Activated T-cell treated with anti-CD3 and anti-CD28 coated beads, Interleukin-2, amount 50 U/mL, for 48 hours (primary cell): ENCODE data around the gene MRPL51.
"Not testable (repeated sequence)": the region's sequence is repeated elsewhere in the genome, so short reads cannot be mapped to it uniquely, and the experiment has no call there.

ENCODE experiments used
- DNase-seq, 2 experiments: peaks; one replicate each; pipeline ENCODE4 v3.0.0-alpha.2; 2020

The MRPL51 gene

GRCh38 chr12:6478416-6478815 lies 14.6 kb downstream of the MRPL51 start:
- DNase-seq, result no peak

- not testable (repeated sequence) for DNase-seq
Measured at GRCh38 chr12:6477601-6478377, 15.3 kb downstream of the MRPL51 start.

GRCh38 chr12:6476489-6476888 lies 16.6 kb downstream of the MRPL51 start:
- no peak for DNase-seq

DNA sequence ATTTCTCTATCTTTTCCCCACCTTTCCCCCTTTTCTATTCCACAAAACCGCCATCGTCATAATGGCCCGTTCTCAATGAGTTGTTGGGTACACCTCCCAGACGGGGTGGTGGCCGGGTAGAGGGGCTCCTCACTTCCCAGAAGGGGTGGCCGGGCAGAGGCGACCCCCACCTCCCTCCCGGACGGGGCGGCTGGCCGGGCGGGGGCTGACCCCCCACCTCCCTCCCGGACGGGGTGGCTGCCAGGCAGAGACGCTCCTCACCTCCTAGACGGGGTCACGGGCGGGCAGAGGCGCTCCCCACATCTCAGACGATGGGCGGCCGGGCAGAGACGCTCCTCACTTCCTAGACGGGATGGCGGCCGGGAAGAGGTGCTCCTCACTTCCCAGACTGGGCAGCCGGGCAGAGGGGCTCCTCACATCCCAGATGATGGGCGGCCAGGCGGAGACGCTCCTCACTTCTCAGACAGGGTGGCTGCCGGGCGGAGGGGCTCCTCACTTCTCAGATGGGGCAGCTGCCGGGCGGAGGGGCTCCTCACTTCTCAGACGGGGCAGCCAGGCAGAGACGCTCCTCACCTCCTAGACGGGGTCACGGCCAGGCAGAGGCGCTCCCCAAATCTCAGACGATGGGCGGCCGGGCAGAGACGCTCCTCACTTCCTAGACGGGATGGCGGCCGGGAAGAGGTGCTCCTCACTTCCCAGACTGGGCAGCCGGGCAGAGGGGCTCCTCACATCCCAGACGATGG lies 17.7 kb downstream of the MRPL51 start:
- DNase-seq, result not testable (repeated sequence)

- DNase-seq, result no peak
Measured at GRCh38 chr12:6472491-6472890, 20.6 kb downstream of the MRPL51 start.

DNA sequence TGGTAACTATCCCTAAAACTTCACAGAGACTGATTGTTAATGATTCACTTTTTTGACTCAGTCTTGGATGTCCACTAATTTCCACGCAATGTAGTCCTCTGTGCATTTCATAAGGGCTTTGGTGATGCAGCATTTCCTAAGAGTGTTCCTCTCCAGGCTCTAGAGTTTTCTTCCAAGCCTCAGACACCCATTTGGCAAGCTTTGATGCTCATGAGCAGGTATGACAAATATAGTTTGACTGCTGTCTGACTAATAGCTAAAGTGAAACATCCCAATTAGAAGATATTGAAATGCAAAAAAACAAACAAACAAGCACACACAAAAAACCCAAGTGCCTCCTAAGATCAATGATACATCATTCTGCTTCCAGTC lies 21.1 kb downstream of the MRPL51 start:
- DNase-seq, result no peak

DNA sequence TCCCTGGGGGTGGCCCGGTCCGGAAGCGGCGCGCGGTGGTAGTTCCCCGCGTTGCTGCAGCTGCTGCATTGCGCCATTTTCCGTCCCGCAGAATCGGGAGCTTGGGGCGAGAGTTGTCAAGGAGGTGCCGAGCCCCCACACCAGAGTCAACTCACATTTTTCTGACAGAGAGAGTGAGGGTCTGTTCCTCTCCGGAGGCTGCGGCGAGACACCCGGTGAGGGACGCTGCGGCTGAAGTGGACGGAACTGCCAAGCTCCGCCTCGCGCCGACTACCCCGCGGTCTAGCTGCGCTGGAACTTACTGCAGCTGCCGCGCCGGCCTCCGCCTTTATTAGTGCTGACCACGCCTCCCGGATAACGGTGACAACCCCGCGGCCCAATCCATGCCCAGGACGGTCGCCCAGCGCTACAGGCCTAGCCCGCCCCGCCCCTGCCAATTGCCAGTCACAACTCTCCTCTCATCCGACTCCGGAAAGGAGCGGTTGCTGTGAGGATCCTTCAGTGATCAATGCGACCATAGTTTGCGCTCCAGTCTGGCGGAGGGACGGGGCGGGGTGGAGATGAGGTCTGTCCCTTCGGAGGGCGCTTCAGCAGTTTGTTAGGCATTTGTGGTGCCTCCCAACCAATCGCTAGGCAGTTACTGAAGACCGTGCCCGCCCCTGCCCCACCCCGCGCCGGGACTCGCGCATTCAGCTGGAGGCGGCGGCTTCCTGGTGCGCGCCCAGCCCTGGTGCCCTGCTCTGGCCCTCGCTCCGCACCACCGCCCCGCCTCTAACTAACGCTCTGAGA lies 22.5 kb downstream of the MRPL51 start, which contains the start of gene VAMP1:
Gene VAMP1 (minus strand): TSS at position 303 of the 789 bp plus-strand sequence. CDS start 146 bp downstream, at position 157.
- peak; percentile 98 to 99 for DNase-seq

DNA sequence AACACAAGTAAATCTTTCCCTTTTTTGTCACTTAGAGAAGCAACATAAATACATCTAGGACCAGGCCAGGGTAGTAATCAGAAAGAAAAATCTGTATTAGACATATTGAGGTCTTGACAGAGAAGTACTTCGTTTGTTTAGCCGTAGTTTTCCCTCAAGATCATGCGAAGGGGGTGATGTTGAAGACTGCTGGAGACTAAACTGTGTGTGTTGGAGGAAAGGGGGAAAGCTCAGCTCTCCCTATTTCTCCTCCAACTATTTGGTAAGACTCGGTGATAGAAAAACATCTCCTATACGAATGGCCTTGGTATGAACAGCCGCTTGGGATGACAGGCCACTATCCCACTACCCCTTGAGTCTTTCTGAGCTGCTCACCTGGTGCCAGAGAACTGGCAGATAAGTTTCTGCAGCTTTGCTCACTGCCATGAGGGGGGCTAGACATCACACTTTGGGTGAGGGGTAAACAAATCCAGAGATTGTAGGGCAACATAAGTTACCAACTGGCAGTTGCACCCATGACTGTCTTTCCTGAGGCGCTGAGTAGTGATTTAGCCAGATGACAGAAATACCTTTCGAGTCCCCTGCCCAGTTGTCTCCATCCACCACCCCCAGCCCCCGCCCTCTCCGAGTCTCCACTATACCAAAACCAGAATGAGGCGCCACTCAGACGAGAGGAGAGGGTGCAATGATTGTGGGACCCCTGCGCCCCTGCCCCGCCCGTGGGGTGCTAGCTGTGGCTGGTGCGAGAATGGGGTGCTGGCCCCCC lies 23.3 kb downstream of the MRPL51 start:
- no peak for DNase-seq

DNA sequence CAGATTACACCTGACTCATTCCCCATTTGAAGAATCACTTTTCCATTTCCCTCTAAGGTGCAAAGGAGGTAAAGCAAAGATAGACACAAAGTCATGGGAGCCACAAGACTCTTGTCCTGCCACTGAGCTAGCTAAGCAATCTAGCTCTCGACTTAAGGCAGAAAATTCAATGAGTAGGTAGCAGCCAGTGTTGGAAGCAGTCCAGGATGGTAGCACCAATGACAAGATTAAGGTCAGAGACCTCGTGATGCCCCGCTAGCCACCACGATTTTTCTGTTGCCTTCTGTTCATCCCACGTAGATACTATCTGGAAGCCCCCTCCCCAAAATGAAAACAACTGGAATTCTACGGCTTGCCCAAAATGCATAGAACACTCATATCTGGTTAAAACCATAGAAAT lies 24.0 kb downstream of the MRPL51 start:
- DNase-seq, result no peak

DNA sequence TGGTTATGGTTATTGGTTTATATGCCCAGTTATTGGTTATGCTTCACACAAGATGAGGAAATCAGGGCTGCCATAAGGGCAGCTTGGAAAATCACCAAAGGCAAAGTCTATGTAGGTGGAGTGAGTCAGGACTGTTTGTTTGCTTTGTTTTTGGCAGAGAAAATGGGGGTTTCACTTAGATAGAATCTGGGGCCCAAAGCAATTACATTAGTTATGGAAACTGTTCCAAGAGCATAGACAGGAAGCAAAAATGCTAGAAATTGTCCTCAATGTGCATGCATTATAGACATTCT lies 24.8 kb downstream of the MRPL51 start:
- no peak for DNase-seq

DNA sequence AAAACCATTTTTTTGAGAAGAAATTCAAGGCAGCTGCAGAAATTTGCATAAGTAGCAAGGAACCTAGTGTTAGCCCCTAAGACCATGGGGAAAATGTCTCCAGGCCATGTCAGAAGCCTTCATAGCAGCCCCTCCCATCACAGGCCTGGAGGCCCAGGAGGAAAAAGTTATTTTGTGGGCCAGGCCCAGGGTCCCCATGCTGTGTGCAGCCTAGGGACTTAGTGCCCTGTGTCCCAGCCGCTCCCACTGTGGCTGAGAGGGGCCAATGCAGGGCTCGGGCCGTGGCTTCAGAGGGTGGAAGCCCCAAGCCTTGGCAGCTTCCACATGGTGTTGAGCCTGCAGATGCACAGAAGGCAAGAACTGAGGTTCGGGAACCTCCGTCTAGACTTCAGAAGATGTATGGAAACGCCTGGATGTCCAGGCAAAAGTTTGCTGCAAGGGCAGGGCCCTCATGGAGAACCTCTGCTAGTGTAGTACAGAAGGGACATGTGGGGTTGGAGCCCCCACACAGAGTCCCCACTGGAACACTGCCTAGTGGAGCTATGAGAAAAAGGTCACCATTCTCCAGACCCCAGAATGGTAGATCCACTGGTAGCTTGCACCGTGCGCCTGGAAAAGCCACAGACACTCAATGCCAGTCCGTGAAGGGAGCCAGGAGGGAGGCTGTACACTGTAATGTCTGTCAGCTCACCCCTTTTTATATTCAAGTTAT lies 25.3 kb downstream of the MRPL51 start:
- not testable (repeated sequence) for DNase-seq

DNA sequence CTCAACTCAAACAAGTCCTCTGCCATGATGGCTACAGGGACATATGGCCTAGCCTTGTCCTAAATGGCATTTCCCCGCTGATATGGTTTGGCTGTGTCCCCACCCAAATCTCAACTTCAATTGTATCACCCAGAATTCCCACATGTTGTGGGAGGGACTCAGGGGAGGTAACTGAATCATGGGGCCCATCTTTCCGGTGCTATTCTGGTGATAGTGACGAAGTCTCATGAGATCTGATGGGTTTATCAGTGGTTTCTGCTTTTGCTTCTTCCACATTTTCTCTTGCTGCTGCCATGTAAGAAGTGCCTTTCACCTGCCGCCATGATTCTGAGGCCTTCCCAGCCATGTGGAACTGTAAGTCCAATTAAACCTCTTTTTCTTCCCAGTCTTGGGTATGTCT lies 26.3 kb downstream of the MRPL51 start:
- not testable (repeated sequence) for DNase-seq

- DNase-seq, result no peak
Measured at GRCh38 chr12:6466184-6466573, 26.9 kb downstream of the MRPL51 start.

DNA sequence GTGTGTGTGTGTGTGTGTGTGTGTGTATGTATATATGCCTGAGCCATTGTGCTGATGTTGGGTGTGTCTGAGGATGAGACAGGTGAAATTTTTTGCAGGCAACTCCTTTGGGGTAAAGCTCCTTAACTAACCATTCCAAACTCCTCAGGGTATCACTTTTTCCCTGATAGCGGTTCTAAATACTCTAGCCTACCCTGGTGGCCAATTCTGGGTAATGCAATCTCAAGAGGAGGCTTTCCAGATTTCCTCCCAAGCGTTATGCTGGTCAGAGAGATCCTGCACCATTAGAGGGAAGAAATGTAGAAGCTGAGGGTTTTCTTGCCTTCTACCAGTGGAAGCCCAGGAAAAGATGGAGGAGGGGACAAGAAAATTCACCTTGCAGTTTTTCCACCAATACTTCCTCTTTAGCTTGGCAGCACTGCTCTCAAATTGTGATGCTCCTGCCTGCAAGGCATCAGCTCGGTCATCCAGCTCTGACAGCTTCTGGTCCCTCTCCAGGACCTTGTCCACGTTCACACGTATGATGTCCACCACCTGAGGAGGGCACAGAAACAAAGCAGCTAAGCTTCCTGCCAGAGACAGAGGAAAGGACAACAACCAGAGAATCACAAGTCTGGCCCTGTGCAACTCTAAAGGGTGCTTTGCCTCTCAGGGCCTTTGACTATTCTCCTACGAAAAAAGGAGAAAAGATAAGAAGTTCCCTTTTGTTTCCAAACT lies 27.4 kb downstream of the MRPL51 start:
- peak in 1 of 2 experiments; percentile 55 for DNase-seq

- DNase-seq, result no peak
Measured at GRCh38 chr12:6464531-6464930, 28.5 kb downstream of the MRPL51 start.

GRCh38 chr12:6463858-6464257 lies 29.2 kb downstream of the MRPL51 start:
- DNase-seq, result no peak

GRCh38 chr12:6463216-6463615 lies 29.8 kb downstream of the MRPL51 start:
- no peak for DNase-seq

DNA sequence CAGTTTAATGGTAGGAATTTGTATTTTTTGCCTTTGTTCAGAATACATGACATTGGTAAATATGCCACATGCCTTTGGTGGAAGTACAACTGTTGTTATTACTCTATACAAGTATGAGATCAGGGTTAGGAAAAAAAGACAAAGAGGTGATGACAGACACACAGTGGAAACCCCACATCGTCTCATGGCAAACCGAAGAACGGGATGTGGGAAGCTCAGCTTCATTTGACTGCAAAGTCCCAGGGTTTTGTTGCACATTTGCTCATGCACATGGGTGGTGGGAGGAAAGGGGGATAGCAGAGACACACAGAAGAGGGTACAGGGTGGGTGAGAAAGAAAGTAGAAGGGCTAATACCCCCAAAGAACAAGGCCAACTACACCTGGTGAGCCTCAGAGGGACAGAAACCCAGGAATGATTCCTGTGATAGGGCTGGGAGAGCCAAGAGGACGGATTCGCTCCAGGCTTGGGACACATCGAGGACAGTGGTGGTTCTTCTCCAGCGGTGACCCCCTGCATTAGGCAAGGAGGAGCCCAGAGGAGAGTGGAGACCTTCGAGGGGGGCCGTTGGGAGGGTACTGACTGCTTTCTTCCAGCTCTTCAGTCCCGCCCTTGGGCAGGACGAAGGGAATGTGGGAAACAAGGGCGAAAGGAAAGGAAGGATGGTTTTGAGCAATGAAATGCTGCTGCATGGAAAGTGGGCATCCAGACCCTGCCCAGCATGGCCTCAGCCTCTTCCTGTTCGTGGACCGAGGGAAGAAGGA lies 30.6 kb downstream of the MRPL51 start:
- peak in 1 of 2 experiments; percentile 64 for DNase-seq

- DNase-seq, result peak; percentile 86 to 87
Measured at GRCh38 chr12:6461401-6462233, 31.4 kb downstream of the MRPL51 start.
